PC-9 (cell line): ENCODE measurements around the gene DNMT3B. TPM values are rescaled to one million over a fixed set of nuclear protein-coding genes. Genes with fewer than 3 reads are reported as not detected.

Experiments
- BruUV-seq: library from RNA; stranded (reverse); fragments of 400-500 nt; replicated peaks from 2 replicates; lab custom pipeline; 2021; lab: Mats Ljungman, UMichigan
- CTCF ChIA-PET: fragments of 300-600 bp; sonication (Branson Sonifier 250); formaldehyde crosslinking; loops from one replicate; lab custom pipeline; 2022; ENCODE audit warnings: antibody characterized with exemption; lab: Charles Lee
- POLR2A ChIA-PET: fragments of 300-600 bp; sonication (Branson Sonifier 250); formaldehyde crosslinking; loops from one replicate; lab custom pipeline; 2022; ENCODE audit warnings: antibody characterized with exemption; ENCODE audit not compliant: unreplicated experiment; lab: Charles Lee
- DNase-seq, 2 experiments: peaks; one replicate each; pipeline versions ENCODE4 v3.0.0 to v3.0.0-alpha.2; 2015 to 2022; ENCODE audit warnings: mixed read lengths in 1 of 2
- H2AFZ ChIP-seq: fragments of 200-600 bp; sonication (generic); 2 replicates; pipeline ENCODE4 v1.8.1; 2017; ENCODE audit warnings: antibody characterized with exemption
- H3F3A ChIP-seq: fragments of 200-600 bp; sonication (generic); 2 replicates; pipeline ENCODE4 v1.8.1; 2017; ENCODE audit warnings: antibody characterized with exemption, mild to moderate bottlenecking, low read depth; ENCODE audit not compliant: insufficient read depth
- H3K27ac ChIP-seq: fragments of 200-600 bp; sonication (generic); 2 replicates; pipeline ENCODE4 v1.6.1; 2016; ENCODE audit warnings: mixed run types
- H3K27me3 ChIP-seq: fragments of 200-600 bp; sonication (generic); 2 replicates; pipeline ENCODE4 v1.6.1; 2016; ENCODE audit warnings: low read depth, mixed run types; ENCODE audit not compliant: insufficient read depth
- H3K36me3 ChIP-seq: fragments of 200-600 bp; sonication (generic); 2 replicates; pipeline ENCODE4 v1.6.1; 2016; ENCODE audit warnings: low read depth, mixed run types
- H3K4me1 ChIP-seq: fragments of 200-600 bp; sonication (generic); replicated peaks from 2 replicates; pipeline ENCODE4 v1.6.1; 2016; ENCODE audit warnings: mixed run types; ENCODE audit not compliant: insufficient read depth
- H3K4me2 ChIP-seq: fragments of 200-600 bp; sonication (generic); 2 replicates; pipeline ENCODE4 v1.6.1; 2017; ENCODE audit warnings: mixed run types
- H3K4me3 ChIP-seq: fragments of 200-600 bp; sonication (generic); 2 replicates; pipeline ENCODE4 v1.6.1; 2016; ENCODE audit warnings: mixed run types
- H3K79me2 ChIP-seq: fragments of 200-600 bp; sonication (generic); 2 replicates; pipeline ENCODE4 v1.6.1; 2017; ENCODE audit warnings: low read depth, mixed run types
- H3K9me2 ChIP-seq: fragments of 200-600 bp; sonication (generic); 2 replicates; pipeline ENCODE4 v1.8.1; 2017; ENCODE audit warnings: mild to moderate bottlenecking; ENCODE audit not compliant: insufficient read depth
- H3K9me3 ChIP-seq: fragments of 200-600 bp; sonication (generic); 2 replicates; pipeline ENCODE4 v1.8.1; 2016; ENCODE audit warnings: low read depth; ENCODE audit not compliant: insufficient read depth
- H4K20me1 ChIP-seq: fragments of 200-600 bp; sonication (generic); 2 replicates; pipeline ENCODE4 v1.8.1; 2017; ENCODE audit not compliant: insufficient read depth
- EZH2 ChIP-seq: fragments of 200-600 bp; sonication (generic); IDR thresholded peaks from 2 replicates; pipeline ENCODE4 v1.8.0; 2017; ENCODE audit warnings: antibody characterized with exemption, low read depth
- intact Hi-C: fragments of 100-400 bp; cut with micrococcal nuclease; formaldehyde crosslinking; loops from one replicate; pipeline ENCODE4 v1.10.0; 2022; ENCODE audit not compliant: unreplicated experiment
- total RNA-seq: library from RNA; stranded (reverse); gene quantifications from 2 replicates; pipeline ENCODE4 v1.2.3, GENCODE V29; 2021
- TF ChIP-seq, protein P1 (sequence below): fragments of 200-600 bp; sonication (generic); conservative IDR thresholded peaks from 2 replicates; pipeline ENCODE4 v1.6.1; 2017; ENCODE audit warnings: mixed run types, antibody characterized with exemption, mild to moderate bottlenecking, moderate library complexity

Gene DNMT3B
- total RNA-seq, 1 experiment from 2014 or later, result 8.0 TPM

DNA sequence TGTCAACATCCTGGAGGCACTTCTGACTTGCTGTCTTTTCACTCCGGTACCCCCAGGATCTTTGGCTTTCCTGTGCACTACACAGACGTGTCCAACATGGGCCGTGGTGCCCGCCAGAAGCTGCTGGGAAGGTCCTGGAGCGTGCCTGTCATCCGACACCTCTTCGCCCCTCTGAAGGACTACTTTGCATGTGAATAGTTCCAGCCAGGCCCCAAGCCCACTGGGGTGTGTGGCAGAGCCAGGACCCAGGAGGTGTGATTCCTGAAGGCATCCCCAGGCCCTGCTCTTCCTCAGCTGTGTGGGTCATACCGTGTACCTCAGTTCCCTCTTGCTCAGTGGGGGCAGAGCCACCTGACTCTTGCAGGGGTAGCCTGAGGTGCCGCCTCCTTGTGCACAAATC lies 45.5 kb downstream of the DNMT3B start:
- no peaks in the 10 kb centered on the region for H3K27me3 ChIP-seq
- ChIA-PET CTCF (no interaction called here), POLR2A (no interaction called here)
- H3K36me3 ChIP-seq, result 0 out of 2 replicates have a peak, but pooled peaks cover 3% of the 10 kb centered on the region
- BruUV-seq, result no TSS peak
- no peaks in the 10 kb centered on the region for H3K9me3 ChIP-seq
- H3K4me2 ChIP-seq, result no peak overlapping the region
- intact Hi-C loops, result no loop called here
- no peak for DNase-seq
- TF ChIP-seq EZH2, result no peak
- TF ChIP-seq, protein P1, sequence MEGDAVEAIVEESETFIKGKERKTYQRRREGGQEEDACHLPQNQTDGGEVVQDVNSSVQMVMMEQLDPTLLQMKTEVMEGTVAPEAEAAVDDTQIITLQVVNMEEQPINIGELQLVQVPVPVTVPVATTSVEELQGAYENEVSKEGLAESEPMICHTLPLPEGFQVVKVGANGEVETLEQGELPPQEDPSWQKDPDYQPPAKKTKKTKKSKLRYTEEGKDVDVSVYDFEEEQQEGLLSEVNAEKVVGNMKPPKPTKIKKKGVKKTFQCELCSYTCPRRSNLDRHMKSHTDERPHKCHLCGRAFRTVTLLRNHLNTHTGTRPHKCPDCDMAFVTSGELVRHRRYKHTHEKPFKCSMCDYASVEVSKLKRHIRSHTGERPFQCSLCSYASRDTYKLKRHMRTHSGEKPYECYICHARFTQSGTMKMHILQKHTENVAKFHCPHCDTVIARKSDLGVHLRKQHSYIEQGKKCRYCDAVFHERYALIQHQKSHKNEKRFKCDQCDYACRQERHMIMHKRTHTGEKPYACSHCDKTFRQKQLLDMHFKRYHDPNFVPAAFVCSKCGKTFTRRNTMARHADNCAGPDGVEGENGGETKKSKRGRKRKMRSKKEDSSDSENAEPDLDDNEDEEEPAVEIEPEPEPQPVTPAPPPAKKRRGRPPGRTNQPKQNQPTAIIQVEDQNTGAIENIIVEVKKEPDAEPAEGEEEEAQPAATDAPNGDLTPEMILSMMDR, result no peak
- H3F3A ChIP-seq, result no peaks in the 10 kb centered on the region
- no peaks in the 10 kb centered on the region for H3K4me1 ChIP-seq
- H3K27ac ChIP-seq, result no peak overlapping the region
- no peaks in the 10 kb centered on the region for H3K9me2 ChIP-seq
- no peak overlapping the region for H3K4me3 ChIP-seq
- H2AFZ ChIP-seq, result no peak overlapping the region
- no peaks in the 10 kb centered on the region for H4K20me1 ChIP-seq
- H3K79me2 ChIP-seq, result no peaks in the 10 kb centered on the region

DNA sequence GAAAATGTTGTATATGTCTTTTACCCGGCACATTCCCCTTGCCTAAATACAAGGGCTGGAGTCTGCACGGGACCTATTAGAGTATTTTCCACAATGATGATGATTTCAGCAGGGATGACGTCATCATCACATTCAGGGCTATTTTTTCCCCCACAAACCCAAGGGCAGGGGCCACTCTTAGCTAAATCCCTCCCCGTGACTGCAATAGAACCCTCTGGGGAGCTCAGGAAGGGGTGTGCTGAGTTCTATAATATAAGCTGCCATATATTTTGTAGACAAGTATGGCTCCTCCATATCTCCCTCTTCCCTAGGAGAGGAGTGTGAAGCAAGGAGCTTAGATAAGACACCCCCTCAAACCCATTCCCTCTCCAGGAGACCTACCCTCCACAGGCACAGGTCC lies 46.3 kb downstream of the DNMT3B start:
- Histone ChIP-seq H3K4me1 (no peaks in the 10 kb centered on the region), H3K27me3 (no peaks in the 10 kb centered on the region), H3K4me3 (no peak overlapping the region), H3K9me2 (no peaks in the 10 kb centered on the region), H3K4me2 (no peak overlapping the region), H3K36me3 (no peaks in the 10 kb centered on the region), H3K27ac (no peak overlapping the region), H3K79me2 (no peaks in the 10 kb centered on the region), H3K9me3 (no peaks in the 10 kb centered on the region), H4K20me1 (no peaks in the 10 kb centered on the region), H3F3A (no peaks in the 10 kb centered on the region), H2AFZ (no peak overlapping the region)
- DNase-seq, result no peak
- BruUV-seq, result no TSS peak
- CTCF ChIA-PET, result no interaction called here
- TF ChIP-seq, protein P1, result no peak
- no peak for TF ChIP-seq EZH2
- POLR2A ChIA-PET, result no interaction called here
- intact Hi-C loops, result no loop called here

DNA sequence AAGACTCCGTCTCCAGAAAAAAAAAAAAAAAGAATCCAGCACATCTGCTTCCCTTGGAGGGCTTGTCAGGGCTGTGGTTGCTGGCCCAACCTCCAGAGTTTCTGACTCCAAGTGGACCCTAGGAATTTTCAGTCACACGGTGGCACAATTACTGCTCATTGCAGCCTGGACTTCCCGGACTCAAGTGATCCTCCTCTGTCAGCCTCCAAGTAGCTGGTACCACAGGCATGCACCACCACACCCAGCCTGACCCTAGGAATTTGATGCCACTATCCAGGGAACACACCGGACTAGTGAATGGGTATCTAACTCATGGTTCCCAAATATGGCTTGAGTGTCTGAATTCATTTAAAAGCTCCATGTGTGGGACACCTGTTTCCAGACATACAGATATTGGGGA lies 47.7 kb downstream of the DNMT3B start:
- Histone ChIP-seq H3F3A (no peaks in the 10 kb centered on the region), H3K9me2 (no peaks in the 10 kb centered on the region), H3K36me3 (no peaks in the 10 kb centered on the region), H3K27me3 (no peaks in the 10 kb centered on the region), H4K20me1 (no peaks in the 10 kb centered on the region), H3K4me2 (no peak overlapping the region), H2AFZ (no peak overlapping the region), H3K27ac (no peak overlapping the region), H3K4me3 (no peak overlapping the region), H3K4me1 (no peaks in the 10 kb centered on the region), H3K9me3 (no peaks in the 10 kb centered on the region), H3K79me2 (no peaks in the 10 kb centered on the region)
- TF ChIP-seq, protein P1, result no peak
- TF ChIP-seq EZH2, result no peak
- CTCF ChIA-PET, result interaction anchor here (0.6 kb wide), 1 partner anchor 136 kb away, joined by 13 read pairs; no protein-coding TSS in a partner anchor
- intact Hi-C loops, result no loop called here
- DNase-seq, result no peak
- BruUV-seq, result no TSS peak
- POLR2A ChIA-PET, result no interaction called here
